ENCODE results near the gene ATG4B.

DNA sequence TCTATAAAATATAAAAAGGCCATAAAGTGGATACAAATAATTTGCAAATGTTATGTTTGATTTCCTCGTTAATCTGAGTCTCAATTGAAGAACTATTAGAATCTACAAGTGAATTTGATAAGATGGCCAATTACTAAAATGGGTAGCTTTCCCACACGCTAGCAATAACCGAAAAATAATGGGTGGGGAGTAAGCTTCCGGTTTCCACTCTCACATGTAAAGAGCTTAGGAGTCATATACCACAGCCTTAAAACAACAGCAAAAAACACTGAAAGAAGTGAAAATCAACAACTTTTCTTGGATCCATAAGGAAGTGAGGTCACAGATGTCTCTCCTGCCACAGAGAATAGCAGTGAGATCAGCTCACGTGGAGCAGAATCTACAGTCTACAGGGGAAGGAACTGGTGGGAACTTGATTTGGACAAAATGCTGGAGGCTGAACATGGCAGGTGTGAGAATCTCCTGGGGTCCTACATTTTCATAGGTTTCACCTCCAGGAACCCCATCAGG, 19.1 kb upstream of the ATG4B start:
- TF ChIP-seq RAD21 (IDR thresholded peaks at IDR 0.05; ENCODE audit: low read length) (no peak), CEBPB (IDR thresholded peaks at IDR 0.05; ENCODE audit: low read depth, low read length) (no peak), FOS (IDR thresholded peaks at IDR 0.05; ENCODE audit: low read depth, low read length) (no peak), POLR2A (IDR thresholded peaks at IDR 0.05; ENCODE audit: low read depth, low read length) (no peak), RFX5 (IDR thresholded peaks at IDR 0.05; ENCODE audit: low read depth, low read length) (no peak), BHLHE40 (IDR thresholded peaks at IDR 0.05; ENCODE audit: low read depth, low read length) (no peak), CHD1 (IDR thresholded peaks at IDR 0.05; ENCODE audit: low read depth, low read length) (no peak)
- TF ChIP-seq, protein P1, sequence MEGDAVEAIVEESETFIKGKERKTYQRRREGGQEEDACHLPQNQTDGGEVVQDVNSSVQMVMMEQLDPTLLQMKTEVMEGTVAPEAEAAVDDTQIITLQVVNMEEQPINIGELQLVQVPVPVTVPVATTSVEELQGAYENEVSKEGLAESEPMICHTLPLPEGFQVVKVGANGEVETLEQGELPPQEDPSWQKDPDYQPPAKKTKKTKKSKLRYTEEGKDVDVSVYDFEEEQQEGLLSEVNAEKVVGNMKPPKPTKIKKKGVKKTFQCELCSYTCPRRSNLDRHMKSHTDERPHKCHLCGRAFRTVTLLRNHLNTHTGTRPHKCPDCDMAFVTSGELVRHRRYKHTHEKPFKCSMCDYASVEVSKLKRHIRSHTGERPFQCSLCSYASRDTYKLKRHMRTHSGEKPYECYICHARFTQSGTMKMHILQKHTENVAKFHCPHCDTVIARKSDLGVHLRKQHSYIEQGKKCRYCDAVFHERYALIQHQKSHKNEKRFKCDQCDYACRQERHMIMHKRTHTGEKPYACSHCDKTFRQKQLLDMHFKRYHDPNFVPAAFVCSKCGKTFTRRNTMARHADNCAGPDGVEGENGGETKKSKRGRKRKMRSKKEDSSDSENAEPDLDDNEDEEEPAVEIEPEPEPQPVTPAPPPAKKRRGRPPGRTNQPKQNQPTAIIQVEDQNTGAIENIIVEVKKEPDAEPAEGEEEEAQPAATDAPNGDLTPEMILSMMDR (conservative IDR thresholded peaks at IDR 0.05; ENCODE audit: low read depth, low read length), result no peak
- TF ChIP-seq, protein P2, sequence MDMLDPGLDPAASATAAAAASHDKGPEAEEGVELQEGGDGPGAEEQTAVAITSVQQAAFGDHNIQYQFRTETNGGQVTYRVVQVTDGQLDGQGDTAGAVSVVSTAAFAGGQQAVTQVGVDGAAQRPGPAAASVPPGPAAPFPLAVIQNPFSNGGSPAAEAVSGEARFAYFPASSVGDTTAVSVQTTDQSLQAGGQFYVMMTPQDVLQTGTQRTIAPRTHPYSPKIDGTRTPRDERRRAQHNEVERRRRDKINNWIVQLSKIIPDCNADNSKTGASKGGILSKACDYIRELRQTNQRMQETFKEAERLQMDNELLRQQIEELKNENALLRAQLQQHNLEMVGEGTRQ (IDR thresholded peaks at IDR 0.05; ENCODE audit: low read depth, low read length), result no peak
